PC-3 (cell line): ENCODE data around the gene CHRDL2.

ENCODE experiments used
- EZH2 ChIP-seq: fragments of 300-600 bp; sonication (generic); IDR thresholded peaks from one replicate; pipeline ENCODE4 v1.6.1; 2017; ENCODE audit warnings: antibody characterized with exemption, mild to moderate bottlenecking, low read length; ENCODE audit not compliant: unreplicated experiment
- TF ChIP-seq, protein P1 (sequence below): fragments of 300-600 bp; sonication (generic); conservative IDR thresholded peaks from 2 replicates; pipeline ENCODE4 v1.5.1; 2017; ENCODE audit warnings: antibody characterized with exemption, low read depth, mild to moderate bottlenecking, low read length

DNA sequence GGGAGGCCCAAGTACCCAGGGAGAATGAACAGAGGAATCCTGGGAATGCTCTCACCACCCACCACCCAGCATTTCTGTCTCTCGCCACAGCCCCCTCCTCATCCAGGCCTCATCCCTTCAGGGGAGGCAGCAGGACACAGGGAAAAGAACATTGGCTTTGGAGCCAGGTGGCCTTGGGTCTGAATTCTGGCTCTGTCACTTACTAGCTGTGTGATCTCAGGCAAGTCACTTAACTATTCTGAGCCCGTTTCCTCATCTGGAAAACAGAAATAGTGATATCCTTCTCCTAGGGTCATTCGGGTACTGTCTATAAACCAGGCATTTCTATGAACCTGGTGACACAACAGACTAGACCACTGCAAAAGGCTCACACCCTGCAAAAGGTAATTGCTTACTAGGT is 22.1 kb downstream of the CHRDL2 start:
- TF ChIP-seq, protein P1, sequence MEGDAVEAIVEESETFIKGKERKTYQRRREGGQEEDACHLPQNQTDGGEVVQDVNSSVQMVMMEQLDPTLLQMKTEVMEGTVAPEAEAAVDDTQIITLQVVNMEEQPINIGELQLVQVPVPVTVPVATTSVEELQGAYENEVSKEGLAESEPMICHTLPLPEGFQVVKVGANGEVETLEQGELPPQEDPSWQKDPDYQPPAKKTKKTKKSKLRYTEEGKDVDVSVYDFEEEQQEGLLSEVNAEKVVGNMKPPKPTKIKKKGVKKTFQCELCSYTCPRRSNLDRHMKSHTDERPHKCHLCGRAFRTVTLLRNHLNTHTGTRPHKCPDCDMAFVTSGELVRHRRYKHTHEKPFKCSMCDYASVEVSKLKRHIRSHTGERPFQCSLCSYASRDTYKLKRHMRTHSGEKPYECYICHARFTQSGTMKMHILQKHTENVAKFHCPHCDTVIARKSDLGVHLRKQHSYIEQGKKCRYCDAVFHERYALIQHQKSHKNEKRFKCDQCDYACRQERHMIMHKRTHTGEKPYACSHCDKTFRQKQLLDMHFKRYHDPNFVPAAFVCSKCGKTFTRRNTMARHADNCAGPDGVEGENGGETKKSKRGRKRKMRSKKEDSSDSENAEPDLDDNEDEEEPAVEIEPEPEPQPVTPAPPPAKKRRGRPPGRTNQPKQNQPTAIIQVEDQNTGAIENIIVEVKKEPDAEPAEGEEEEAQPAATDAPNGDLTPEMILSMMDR, result no peak
- no peak for TF ChIP-seq EZH2
